Astrocyte of the spinal cord (primary cell): ENCODE measurements around the gene FRMD4A.

ENCODE experiments used
- DNase-seq: peaks from one replicate; pipeline ENCODE4 v3.0.0; 2011; ENCODE audit warnings: low read depth, low spot score
- H3K4me3 ChIP-seq: 2 replicates; pipeline ENCODE4 v1.5.1; 2011; ENCODE audit warnings: low read depth, mild to moderate bottlenecking, low read length, moderate library complexity
- CTCF ChIP-seq: IDR thresholded peaks from 2 replicates; pipeline ENCODE4 v1.5.1; 2012; ENCODE audit warnings: low read depth, mild to moderate bottlenecking, low read length, inconsistent platforms
- in situ Hi-C: cut with HindIII; loops from 2 replicates; pipeline ENCODE4 v1.10.0; 2017; ENCODE audit warnings: low sequenced_read_pairs

Gene FRMD4A

GRCh38 chr10:14304046-14304445 lies 26.7 kb downstream of the FRMD4A start:
- no peak for DNase-seq
- no peak for TF ChIP-seq CTCF
- in situ Hi-C loops = no loop called here
- no peak overlapping the region for H3K4me3 ChIP-seq

- H3K4me3 ChIP-seq = no peak overlapping the region
- TF ChIP-seq CTCF = peak; percentile 65
- DNase-seq = peak; percentile 34
- in situ Hi-C loops = no loop called here
Observed at GRCh38 chr10:14302035-14302434, 28.7 kb downstream of the FRMD4A start.

GRCh38 chr10:14299556-14299955 lies 31.2 kb downstream of the FRMD4A start:
- no peak overlapping the region for H3K4me3 ChIP-seq
- in situ Hi-C loops = no loop called here
- DNase-seq = no peak
- TF ChIP-seq CTCF = no peak

GRCh38 chr10:14296065-14296709 lies 34.5 kb downstream of the FRMD4A start:
- no peak overlapping the region for H3K4me3 ChIP-seq
- in situ Hi-C loops = no loop called here
- DNase-seq = peak; percentile 37
- TF ChIP-seq CTCF = no peak

- no peak overlapping the region for H3K4me3 ChIP-seq
- no peak for DNase-seq
- no peak for TF ChIP-seq CTCF
- in situ Hi-C loops = no loop called here
Observed at GRCh38 chr10:14294347-14295059, 36.2 kb downstream of the FRMD4A start.

- H3K4me3 ChIP-seq = no peak overlapping the region
- in situ Hi-C loops = no loop called here
- no peak for TF ChIP-seq CTCF
- no peak for DNase-seq
Observed at GRCh38 chr10:14293526-14293925, 37.2 kb downstream of the FRMD4A start.
